8988T (cell line): ENCODE results near the gene USP16.

Source experiments
- DNase-seq: peaks from one replicate; pipeline ENCODE4 v3.0.0; 2011

Gene USP16

DNA sequence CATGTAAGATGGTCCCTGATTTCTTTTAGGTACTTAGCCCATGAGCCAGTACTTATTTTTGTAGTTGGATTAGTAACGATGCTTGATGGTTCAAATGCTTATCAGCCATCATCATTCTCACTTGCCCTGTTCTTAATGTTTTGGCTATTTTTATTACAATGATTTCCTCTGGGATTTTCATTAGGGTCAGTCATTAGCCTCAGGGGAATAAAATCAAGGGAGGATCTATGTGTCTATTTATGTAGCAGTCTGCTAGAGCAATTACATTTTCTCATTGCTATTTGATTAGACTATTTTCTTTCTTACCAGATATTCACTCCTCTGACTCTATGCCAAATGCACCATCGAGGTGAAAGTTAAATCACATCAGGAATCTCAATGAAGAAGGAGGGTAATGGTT, 59.9 kb downstream of the USP16 start:
- no peak for DNase-seq

DNA sequence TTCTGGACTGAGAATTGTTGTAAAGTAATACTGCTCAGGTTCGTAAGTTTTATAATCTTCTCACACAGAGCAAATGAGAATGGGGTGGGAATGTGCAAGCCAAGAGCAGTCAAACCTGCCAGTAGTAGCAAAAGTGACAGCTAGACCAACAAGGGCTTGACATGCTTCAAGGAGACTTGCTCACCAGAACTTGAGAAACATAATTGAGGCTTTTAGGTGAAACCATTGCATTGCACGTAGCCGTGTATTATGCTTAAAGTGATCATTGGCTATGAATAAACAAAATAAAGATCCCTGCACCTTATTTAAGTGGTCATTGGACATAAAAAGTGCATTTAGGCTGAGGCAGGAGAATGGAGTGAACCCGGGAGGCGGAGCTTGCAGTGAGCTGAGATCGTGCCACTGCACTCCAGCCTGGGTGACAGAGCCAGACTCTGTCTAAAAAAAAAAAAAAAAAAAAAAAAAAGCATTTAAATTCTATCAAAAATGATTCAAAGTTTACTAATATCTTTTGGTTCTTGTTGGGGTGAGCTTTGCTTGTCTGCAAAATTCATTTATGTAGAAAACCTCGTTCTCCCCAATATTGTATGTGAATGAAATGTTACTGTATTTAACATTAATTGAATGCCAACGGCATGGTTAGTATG, 60.8 kb downstream of the USP16 start:
- DNase-seq, result no peak

DNA sequence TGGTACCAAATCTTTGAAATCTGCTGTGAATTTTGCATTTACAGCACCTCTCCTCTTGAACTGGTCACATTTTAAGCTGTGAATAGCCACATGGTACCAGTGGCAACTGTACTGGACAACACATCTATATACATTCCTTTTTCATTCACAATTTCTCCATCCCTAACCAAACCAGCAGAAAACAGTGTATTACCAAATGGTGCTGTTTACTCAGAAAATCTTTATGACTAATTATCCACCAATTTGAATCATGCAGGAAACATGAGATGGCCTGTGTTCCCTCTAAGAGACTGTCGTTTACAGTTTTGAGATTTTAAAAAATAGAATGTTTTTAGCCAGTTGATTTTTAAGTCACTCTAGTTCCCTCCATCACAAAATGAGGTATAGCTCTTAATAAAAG, 66.6 kb downstream of the USP16 start:
- no peak for DNase-seq

DNA sequence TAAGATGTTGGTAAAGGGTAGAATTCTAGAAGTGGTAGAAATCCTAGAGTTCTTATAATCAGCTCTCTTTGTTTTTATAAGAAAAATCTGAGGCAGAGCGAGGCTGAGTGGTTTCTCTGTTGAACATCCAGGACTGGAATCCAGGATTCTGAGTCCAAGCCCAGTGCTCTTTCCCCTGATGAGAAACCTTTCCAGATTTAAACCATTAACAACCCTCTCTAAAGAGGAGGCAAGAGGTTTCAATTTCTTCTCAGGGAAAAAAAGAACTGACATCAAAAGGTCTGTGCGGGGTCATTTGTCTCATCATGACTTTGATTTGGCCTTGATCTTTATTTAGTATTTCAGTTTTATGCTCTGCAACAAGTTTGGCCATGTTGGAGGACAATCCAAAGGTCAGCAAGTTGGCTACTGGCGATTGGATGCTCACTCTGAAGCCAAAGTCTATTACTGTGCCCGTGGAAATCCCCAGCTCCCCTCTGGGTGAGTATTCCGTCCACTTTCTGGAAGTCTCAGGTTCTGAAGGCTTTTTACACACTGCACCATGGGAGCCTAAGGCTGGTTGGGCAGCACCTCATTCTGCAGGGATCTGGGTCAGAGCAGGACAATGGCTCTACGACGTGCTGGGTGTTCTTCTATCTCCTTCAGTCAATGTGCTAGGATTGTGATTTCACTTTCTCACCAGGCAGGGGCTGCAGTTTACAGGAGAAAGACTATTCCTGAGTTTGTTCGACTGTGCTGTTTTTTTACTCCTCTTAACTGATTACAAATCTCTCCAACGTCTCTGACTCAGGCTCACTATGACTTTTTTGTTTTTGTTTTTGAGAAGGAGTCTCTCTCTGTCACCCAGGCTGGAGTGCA, 67.9 kb downstream of the USP16 start:
- no peak for DNase-seq

DNA sequence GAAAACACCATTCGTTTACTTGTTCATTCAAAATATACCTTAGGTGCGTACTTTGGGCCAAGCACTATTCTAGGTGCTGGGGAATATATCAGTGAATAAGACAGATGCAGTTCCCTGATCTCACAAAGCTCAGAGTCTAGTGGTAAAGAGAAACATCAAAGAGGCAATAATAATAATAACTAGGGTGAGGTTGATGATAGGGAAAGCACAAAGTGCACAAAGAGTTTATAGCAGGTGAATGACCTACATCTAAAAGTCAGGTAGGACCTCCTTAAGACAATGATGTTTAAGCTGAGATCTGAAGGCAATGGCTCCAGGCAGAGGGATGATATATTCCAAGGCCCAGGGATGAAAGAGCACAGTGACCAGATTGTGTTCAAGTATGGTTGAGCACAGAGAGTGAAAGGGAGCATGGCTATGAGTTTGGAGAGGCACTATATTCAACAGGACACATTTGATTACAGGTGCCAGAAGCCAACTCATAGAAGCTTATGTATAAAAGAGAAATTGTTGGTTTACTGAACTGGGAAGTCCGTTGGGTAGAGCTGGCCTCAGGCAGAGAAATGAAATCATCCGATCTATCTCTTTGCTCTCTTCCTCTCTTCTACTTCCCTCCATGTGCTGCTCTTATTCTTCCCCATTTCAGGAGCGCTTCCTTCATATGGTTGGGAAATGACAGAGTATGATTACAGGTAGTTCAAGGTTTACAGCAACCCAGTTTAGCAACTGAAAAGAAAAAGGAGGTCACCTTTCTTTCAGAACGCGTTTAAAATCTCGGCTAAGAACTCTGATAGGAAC, 71.9 kb downstream of the USP16 start:
- no peak for DNase-seq

DNA sequence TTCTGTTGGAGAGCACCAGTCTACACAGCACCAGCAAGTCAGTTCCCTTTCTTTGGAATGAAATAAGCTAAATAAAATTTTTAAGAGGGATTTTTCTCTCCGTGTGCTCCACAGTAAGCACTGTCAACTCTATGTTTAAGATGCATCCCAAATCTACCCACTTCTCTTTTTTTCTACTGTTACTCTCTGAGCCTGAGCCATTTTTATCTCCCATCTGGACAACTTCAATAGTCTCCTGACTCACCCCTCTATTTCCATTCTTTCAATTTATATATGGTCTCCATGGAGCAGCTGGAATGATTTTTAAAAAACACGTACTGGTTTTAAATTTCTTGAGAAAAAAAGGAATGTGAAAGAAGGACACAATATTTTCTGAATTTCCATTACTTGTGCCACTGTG, 73.7 kb downstream of the USP16 start:
- DNase-seq, result no peak

DNA sequence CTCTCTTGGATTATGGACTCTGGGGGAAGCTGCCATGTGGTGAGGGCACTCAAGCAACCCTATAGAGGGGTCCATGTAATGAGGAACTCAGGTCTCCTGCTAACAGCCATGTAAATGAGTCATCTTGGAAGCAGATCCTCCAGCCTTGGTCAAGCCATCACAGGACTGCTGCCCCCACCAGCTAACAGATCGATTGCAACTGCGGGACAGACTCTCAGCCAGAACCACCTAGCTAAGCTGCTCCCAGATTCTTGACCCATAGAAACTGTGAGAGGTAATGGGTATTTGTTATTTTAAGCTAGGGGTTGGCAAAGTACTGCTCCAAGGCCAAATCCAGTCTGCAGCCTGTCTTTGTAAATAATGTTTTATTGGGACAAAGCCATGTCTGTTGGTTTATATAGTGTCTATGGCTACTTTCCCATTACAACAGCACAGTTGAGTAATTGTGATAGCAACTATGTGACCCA, 78.4 kb downstream of the USP16 start:
- no peak for DNase-seq
